Measurements from ENCODE around the gene PLSCR4. TPM values are rescaled to one million over a fixed set of nuclear protein-coding genes. Genes with fewer than 3 reads are reported as not detected.
A peak's percentile ranks its signal among the peaks of the same experiment; 100 is the strongest.

PLSCR4 gene
- total and polyA plus RNA-seq, 8 donors, result 6.1 to 76.3 (median 18.6) TPM

DNA sequence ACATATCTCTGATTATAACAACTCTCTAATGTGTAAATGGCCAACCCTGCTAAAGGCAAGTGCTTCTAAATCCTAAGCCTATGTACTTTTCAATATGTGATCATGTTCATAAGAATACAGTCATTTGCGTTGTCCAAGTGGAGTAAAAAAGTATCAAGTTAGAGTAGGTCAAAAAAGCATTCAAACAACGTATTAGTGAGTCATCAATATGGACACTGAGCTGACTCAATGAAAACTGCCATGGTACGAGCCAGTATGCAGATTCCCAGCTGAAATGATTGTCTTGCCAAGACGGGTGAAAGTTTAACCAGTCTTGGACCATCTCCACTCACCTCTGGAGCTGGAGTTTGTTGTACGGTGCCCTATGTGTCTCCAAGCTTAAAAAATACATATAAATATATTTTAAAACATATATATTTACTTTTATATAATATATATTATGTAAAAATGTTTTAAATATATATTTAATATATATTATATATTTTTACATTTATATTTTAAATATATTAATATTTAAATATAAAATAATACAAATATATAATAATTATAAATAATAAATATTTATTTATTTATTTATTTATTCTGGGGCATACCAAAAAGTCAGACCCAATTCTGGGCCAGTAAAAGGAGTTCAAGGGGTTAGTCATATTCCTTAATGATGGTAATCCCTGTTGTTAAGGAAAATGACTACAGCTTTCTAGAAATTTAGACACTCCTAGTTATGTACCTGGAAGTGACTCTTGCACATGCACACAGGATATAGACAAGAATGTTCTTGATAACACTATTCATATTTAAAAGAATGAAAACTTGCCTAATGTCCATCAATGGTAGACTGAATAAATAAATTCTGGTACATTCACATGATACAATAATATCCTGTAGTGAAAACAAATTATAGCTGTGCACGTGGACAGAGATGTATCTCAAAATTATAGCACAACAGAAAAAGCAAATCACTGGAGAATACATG is 27.2 kb downstream of the PLSCR4 start:
- H3K4me1 ChIP-seq, result peaks cover 0 to 62% (median 27%) of the 10 kb centered on the region in 4 donors
- H3K27me3 ChIP-seq, result no peaks in the 10 kb centered on the region
- 45 to 63% (median 49%) methylated on average over 6 of the region's 6 CpGs for WGBS, 5 donors
- H3K4me3 ChIP-seq, result no peak overlapping the region
- DNase-seq, result no peak
- peaks cover 0 to 6% (median 0%) of the 10 kb centered on the region in 4 donors for H3K36me3 ChIP-seq
- no peaks in the 10 kb centered on the region for H3K9me3 ChIP-seq
- intact Hi-C loops (cut with DNase I; ENCODE audit: low total_unique reads), result loop anchor here (5.0 kb wide), 1 partner anchor 104 kb away; no protein-coding TSS in a partner anchor
- peak overlapping the region in 3 of 5 donors; percentile 6 to 35 (median 10) for H3K27ac ChIP-seq
- TF ChIP-seq EP300 (IDR thresholded peaks at IDR 0.05), result no peak
- TF ChIP-seq POLR2AphosphoS5 (IDR thresholded peaks at IDR 0.05), result no peak
- TF ChIP-seq, protein P1, sequence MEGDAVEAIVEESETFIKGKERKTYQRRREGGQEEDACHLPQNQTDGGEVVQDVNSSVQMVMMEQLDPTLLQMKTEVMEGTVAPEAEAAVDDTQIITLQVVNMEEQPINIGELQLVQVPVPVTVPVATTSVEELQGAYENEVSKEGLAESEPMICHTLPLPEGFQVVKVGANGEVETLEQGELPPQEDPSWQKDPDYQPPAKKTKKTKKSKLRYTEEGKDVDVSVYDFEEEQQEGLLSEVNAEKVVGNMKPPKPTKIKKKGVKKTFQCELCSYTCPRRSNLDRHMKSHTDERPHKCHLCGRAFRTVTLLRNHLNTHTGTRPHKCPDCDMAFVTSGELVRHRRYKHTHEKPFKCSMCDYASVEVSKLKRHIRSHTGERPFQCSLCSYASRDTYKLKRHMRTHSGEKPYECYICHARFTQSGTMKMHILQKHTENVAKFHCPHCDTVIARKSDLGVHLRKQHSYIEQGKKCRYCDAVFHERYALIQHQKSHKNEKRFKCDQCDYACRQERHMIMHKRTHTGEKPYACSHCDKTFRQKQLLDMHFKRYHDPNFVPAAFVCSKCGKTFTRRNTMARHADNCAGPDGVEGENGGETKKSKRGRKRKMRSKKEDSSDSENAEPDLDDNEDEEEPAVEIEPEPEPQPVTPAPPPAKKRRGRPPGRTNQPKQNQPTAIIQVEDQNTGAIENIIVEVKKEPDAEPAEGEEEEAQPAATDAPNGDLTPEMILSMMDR (IDR thresholded peaks at IDR 0.05), result no peak
- no peak for TF ChIP-seq POLR2A (IDR thresholded peaks at IDR 0.05)

DNA sequence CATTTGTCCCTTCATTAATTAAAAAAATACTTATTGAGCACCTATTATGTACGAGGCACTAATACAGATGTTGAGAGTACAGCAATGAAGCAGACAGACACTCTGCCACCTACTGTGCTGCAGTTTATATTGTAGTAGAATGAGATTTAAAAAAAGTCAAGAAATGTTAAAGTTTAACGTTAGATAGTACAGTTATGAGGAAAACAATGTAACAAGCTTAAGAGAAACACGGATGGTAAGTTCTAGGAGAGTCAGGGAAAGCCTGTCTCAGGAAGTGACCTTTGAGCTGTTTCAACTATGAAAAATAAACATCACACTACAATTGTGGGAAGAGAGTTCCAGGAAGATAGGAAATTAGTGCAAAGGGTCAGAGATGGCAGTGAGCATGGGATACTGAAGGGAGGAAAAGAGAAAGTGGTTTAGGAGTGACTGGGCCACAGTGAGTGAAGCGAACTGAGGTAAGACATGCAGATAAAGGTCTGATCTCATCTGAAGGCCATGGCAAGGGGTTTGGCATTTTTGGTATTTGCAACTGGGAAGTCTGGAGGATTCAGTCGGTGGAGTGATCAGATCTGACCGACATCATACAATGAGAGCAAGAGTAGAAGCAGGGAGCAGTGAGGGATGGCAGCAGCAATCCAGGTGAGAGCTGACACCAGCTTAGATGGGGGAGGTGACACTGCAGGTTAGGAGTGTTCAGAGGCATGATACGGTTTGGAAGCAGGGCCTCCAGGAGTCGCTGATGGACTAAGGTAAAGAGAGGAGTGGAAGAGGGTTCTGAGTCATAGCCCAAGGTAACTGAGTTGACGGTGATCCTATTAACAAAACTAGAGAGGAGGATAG is 28.5 kb downstream of the PLSCR4 start:
- DNase-seq, result peak in 1 of 2 donors; percentile 53
- intact Hi-C loops (cut with DNase I; ENCODE audit: low total_unique reads), result loop anchor here (5.0 kb wide), 1 partner anchor 105 kb away; no protein-coding TSS in a partner anchor
- H3K27ac ChIP-seq, result peak overlapping the region in 3 of 5 donors; percentile 29 to 58 (median 40)
- no peak overlapping the region for H3K4me3 ChIP-seq
- peaks cover 0 to 51% (median 22%) of the 10 kb centered on the region in 4 donors for H3K4me1 ChIP-seq
- TF ChIP-seq, protein P1 (IDR thresholded peaks at IDR 0.05), result no peak
- TF ChIP-seq POLR2AphosphoS5 (IDR thresholded peaks at IDR 0.05), result peak in 1 of 3 donors; percentile 44
- no peaks in the 10 kb centered on the region for H3K27me3 ChIP-seq
- no peaks in the 10 kb centered on the region for H3K9me3 ChIP-seq
- peaks cover 0 to 6% (median 0%) of the 10 kb centered on the region in 4 donors for H3K36me3 ChIP-seq
- 43 to 56% (median 52%) methylated on average over 9 of the region's 9 CpGs for WGBS, 5 donors

DNA sequence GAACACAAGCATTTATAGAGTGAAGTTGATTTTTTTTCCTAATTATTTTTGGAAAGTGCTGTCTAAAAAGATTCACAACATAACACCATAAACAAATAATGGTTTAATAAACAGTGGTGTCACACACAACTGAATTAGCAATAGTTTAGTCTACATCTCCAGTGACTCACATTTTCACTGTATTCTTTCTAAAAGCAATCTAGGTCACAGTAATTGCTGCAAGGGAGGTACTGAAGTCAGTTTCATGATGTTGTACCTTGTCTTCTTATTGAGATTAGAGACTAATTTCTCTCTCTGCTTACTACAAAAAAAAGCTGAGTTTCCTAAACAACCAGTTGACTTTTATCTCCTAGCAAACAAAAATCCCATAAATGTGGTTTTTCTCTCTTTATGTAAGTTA is 29.6 kb downstream of the PLSCR4 start:
- no peaks in the 10 kb centered on the region for H3K27me3 ChIP-seq
- no peak overlapping the region for H3K27ac ChIP-seq
- TF ChIP-seq EP300 (IDR thresholded peaks at IDR 0.05) (no peak), POLR2A (IDR thresholded peaks at IDR 0.05) (no peak), POLR2AphosphoS5 (IDR thresholded peaks at IDR 0.05) (no peak)
- TF ChIP-seq, protein P1 (IDR thresholded peaks at IDR 0.05), result no peak
- intact Hi-C loops (cut with DNase I; ENCODE audit: low total_unique reads), result loop anchor here (5.0 kb wide), 1 partner anchor 106 kb away; no protein-coding TSS in a partner anchor
- DNase-seq, result no peak
- no peak overlapping the region for H3K4me3 ChIP-seq
- peaks cover 0 to 44% (median 17%) of the 10 kb centered on the region in 4 donors for H3K4me1 ChIP-seq
- peaks cover 0 to 16% (median 4%) of the 10 kb centered on the region in 4 donors for H3K36me3 ChIP-seq
- no peaks in the 10 kb centered on the region for H3K9me3 ChIP-seq
